ENCODE measurements around the gene NRXN3.

NRXN3 gene

DNA sequence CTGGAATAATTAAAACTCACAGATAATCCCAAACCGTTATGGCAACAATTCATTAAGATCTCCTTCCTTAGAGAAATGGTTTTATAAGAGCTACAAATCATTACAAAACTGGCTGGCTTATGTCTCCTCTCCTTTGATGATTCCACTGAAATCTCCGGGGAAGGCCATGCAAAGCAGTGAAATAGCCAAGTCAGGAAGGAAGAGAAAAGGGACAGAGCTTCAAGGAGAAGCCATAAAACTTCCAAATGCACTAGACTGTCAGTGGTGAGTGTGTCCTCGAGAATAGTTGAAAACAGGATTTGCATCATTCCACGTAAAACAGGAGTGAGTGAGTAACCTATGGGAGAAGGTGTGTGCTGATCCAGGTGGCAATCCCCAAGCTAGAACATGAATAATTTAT is 1711.1 kb downstream of the NRXN3 start:
- DNase-seq, result no peak

DNA sequence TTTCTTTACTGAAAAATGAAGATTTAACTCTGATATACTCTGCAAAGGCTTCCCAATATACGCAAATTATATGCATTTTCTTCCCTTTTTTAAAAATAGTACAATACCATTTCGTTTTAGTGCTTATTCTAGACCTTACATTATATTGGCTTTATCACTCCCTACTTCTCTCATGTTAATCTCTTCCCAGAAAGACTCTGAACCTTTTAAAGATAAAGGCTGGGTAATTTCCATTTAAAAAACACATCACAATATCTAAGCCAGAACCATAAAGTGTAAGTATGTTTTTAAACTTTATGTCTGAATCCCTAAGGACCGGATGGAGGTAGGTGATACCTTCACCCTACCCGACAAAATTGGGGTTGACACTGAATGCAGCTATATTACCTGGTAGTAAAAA is 1720.4 kb downstream of the NRXN3 start:
- no peak for DNase-seq

DNA sequence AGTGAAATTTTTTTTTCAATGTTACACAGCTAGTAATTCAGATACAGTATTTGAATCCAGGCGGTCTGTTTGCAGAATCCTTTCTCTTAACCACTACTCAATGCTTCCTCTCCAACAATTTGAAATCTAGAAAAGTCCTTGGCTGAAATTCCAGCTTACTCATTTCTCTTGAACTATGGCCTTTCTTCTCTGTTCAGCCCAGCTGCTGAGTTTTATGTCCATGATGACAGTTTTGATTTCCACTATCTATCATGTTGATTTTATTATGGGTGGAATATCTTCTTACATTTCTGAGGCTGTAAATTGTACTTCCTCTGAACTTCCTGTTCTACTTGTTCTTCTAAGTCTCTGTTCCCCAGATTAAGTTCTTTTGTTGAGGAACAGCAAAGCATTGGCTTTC is 1725.8 kb downstream of the NRXN3 start:
- no peak for DNase-seq

DNA sequence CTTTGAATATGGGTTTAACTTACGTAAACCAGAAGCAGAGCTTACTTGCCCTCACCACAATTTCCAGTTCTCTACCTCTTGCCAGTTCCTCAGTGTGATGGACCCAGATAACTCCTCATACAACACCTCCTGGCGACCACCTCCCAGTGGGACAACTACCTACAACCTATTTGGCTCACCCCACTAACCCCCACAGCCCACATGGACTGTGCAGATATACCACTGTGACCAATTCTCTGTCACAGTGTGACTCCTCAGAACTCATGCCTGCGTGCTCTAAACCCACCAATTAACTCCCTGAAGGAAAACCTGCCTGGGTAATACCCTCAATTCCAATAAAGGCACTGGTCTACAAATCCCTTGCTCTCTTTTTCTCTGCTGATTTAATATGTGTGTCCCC is 1729.4 kb downstream of the NRXN3 start:
- DNase-seq, result no peak

DNA sequence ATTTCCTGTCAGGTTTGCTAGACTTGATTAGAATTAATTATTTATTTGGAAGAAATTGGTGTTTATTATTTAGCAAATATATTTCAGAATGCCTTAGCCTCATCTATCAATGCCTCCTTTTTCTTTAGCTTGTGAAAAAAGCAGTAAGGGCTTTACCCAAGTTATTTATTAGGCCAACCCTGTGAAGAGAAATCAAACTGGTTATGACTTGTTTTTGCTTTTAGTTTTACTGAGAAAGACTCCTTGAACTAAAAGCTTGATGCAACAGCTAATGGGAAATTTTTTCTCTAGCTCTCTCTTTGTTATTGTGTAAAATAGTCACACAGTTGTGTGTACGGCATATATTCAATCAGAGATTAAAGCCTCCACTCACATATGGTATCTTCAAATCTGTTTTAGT is 1734.3 kb downstream of the NRXN3 start:
- no peak for DNase-seq

DNA sequence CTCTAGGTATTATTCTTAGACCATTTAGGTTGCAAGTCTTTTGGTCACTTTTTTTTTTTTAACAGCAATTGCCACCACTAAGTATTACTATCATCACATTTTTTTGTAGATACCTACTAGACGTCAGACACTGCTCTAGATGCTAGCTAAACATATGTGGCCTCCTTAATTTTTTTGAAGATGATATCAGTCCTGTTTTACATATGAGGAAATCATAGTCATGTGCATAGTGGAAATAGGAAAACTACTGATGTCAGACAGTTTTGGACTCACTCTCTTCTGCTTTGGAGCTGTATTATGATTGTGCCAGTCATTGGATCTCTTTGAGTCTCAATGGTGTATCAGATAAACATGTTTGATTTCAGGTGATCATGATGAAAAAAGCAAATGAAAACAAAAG is 1736.8 kb downstream of the NRXN3 start:
- no peak for DNase-seq

DNA sequence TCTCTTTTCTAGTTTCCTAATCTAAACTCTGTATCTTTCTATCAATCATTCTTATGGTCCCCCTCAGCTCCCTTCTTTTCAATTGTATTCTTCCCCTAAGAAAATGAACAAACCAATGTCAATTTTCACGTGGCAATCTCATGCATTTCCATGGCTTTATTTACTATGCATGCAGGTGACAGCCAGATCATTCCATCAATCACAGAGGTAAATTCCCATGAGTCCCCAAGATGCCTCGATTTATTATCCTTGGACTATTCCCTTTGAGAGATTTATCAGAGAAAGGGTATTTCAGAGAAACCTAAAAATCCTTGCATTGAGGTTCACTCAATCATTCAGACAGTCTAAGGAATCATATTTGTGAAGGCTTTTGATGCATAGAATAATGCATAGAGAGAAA is 1739.9 kb downstream of the NRXN3 start:
- DNase-seq, result no peak

DNA sequence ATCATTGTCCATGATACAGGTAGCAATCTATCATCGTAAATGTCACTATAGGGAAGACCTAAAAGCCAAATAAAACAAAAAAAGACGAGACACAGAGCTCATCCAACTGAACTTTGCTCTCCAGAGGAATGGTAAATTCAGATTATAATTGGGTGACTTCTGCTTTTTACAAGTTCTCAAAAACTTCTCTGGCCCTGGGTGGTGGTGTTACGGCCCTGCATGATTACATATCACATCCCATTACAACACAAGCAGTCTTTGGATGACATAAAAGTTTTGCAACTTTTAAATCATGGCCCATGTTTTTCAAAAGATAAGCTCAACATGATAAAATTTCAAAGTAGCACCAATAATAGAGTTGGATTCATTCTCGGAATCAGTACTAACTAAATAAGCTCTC is 1741.6 kb downstream of the NRXN3 start:
- no peak for DNase-seq

DNA sequence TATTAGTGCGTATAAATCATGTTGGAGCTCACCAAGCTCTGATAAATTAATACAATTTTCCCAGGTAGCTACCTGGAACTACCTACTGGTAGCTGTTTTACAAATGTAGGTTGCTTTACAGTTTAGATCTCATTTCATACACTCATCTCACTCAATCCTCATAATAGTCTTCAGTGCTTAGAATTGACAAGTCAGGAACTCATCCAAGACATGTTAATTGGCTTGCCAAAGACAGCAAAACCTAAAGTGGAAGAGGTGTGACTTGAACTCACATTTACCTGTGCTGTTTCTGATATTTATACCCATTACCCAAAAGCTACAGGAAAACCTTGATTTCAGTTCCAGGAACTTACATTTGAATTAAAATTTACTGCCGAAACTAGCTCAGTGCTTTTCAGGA is 1744.4 kb downstream of the NRXN3 start:
- DNase-seq, result no peak

DNA sequence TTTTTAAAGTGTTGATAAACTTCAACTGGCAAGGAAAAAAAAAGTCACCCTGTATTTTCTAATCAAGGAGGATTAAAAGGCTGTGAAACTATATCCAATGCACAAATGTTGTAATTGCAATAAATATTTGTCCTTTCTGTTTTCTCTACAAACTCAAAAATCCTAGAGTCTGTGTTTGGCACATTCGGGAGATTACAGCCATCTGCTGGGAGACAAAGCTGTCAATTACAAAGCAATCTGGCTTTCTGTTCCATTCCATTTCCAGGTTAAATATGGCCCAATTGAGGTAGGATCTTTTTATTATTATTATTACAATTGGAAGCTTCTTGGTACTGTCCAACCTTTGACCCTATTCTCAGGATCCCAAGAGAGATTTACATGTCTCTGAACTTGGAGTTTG is 1745.2 kb downstream of the NRXN3 start:
- DNase-seq, result no peak

DNA sequence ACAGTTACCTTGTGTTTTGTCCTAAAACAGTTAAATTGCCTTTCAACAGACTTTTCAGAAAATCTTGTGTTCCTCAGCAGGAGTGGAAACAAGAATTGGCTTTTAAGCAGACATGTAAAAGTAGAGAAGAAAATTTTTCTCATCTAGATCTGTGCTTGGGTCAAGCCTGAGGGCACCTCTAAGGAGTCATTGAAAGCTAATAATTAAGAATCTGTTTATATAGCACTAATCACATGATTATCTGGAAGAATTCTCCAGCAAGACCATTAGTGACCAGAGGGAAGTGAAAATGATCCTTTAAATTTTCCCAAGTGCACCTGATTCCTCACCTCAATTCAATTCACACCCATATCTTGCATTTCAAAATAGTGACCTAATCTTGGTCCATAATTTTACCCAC is 1746.1 kb downstream of the NRXN3 start:
- DNase-seq, result no peak

DNA sequence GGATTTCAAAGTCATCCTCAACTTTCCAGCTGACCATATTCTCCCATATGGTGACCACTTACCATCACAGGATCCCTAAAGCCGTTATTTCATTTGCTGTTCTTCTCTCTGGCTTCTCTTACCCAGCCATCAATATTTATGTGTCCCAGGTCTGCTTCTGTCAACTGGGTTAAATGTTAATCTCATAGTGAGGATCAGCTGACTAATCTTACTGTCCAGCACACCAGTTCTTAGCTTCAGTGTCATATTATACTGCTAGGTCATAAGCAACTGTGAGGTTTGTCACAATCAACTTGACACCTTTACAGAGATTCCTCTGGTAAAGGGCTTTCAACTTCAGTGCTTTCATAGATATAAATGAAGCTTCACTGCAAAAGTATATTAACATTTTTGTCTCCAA is 1746.7 kb downstream of the NRXN3 start:
- no peak for DNase-seq

Measured in activated CD4-positive, alpha-beta T cell treated with anti-CD3 and anti-CD28 coated beads, Interleukin-2, amount 50 U/mL, for 1 hour (primary cell).